HG02678 (cell line): ENCODE results near the gene TMEM231.
A peak's percentile ranks its signal among the peaks of the same experiment; 100 is the strongest.
"Not testable (repeated sequence)": the region's sequence is repeated elsewhere in the genome, so short reads cannot be mapped to it uniquely, and the experiment has no call there.

Experiments used
- ATAC-seq: cut with Tn5 transposase; IDR thresholded peaks from one replicate; pipeline ENCODE4 v1.9.1; 2021; ENCODE audit warnings: mild to moderate bottlenecking, moderate library complexity; ENCODE audit not compliant: unreplicated experiment

Gene TMEM231

GRCh38 chr16:75534560-75535205 lies 21.4 kb downstream of the TMEM231 start:
- ATAC-seq: no peak

DNA sequence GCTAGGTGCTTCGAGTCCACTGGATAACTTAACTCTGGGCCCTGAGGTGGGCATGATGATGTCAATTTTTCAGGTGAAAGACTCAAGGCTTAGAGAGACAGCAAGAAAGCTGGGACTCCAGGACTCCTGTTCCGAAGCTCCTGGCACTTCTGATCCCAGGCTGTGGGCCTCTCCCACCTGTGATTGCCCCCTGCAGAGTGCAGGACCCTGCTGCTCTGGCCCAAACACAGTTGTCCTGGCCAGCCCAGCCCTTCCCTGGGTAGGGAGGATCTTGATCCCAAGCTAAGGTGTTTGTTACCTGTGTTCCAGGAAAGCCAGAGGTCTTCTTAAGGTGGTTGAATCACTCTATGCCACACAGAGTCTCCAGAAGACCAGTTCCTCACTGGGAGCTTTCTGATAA lies 23.3 kb downstream of the TMEM231 start:
- no peak for ATAC-seq

DNA sequence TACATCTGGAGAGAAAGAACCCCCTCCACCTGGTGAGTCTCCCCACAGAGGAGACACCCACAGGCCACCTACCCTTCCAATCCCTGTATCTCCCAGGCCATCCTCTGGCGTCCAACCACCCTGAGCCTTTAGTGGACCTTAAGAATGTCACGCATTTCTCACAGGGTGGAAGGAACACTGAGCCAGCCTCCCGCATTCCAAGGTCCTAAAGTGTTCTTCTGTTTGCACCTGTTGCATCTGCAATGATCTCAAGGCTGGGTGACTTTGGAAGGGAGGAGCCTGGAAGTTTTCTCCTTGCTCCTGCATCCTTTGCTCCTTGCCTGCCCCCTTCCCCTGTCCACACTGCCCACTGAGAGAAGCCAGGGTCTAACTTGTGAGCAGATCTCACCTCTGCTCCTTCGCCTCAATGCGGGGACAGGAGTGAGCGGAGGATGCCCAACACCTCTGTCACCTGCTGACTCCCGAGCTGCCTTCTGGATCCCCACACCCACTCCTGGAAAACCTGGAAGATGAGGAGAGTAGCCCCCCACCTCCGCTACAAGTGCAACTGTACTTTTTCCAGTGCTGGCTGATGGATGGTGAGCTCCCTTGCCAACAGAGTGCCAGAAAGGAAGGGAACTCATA lies 23.8 kb downstream of the TMEM231 start:
- ATAC-seq: no peak

- no peak for ATAC-seq
Measured at GRCh38 chr16:75529959-75530358, 26.1 kb downstream of the TMEM231 start.

GRCh38 chr16:75529056-75529905 lies 26.8 kb downstream of the TMEM231 start:
- no peak for ATAC-seq

GRCh38 chr16:75527825-75528299 lies 28.2 kb downstream of the TMEM231 start:
- no peak for ATAC-seq

DNA sequence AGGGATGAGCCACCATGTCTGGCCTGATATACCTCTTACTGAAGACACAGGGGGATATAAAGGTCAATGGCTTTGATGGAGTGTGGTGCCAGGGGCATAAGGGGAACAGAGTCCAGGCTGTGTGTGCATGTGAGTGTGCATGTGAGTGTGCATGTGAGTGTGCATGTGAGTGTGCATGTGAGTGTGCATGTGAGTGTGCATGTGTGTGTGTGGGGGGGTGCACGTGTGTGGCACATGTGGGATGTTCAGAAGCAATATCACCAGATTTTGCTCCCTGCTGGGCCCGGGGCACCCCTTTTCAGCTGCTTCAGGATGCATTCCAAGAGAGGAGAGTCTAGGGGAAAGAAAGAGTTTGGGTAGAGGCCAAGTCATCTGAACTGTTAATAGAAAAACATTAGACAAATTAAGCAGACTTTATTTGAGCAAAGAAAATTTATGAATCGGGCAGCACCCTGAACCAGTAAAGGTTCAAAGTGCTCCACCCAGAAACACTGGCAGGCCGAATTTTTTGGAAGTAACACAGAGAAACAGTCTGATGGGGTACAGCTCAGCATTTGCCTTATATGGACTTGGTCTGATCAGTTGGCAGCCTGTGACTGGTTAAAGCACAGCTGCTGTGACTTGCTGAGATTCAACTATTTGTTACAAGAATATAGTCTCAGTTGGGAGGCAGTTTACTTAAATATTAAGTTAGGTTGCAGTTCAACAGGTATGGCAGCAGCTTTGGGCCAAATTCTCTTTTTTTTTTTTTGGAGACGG lies 29.8 kb downstream of the TMEM231 start:
- ATAC-seq: no peak

DNA sequence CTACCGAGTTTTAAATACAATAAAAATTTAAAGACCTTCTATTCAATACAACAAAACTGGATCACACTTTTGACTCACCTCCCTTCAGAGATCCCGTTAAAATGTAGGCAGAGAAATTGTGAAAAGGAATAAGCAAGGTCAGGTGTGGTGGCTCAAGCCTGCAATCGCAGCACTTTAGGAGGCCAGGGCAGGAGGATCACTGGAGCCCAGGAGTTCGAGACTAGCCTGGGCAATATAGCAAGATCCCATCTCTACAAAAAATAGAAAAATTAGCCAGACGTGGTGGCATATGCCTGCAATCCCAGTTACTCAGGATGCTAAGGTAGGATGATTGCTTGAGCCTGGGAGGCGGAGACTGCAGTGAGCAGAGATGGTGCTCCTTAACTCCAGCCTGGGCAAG lies 36.9 kb downstream of the TMEM231 start:
- ATAC-seq: no peak

- peak; percentile 17 for ATAC-seq
Measured at GRCh38 chr16:75516189-75516966, 39.7 kb downstream of the TMEM231 start.

DNA sequence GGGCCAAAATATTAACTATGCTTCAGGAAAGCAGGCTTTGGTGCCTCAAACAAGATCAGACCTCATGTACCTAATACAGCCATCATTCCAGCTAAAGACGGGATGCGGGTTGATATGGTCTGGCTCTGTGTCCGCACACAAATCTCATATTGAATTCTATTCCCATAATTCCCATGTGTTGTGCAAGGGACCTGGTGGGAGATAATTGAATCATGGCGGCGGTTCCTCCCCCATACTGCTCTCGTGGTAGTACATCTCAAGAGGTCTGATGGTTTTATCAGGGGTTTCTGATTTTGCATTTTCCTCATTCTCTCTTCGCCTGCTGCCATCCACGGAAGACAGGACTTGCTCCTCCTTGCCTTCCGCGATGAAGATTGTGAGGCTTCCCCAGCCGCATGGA lies 41.8 kb downstream of the TMEM231 start:
- ATAC-seq: no peak

DNA sequence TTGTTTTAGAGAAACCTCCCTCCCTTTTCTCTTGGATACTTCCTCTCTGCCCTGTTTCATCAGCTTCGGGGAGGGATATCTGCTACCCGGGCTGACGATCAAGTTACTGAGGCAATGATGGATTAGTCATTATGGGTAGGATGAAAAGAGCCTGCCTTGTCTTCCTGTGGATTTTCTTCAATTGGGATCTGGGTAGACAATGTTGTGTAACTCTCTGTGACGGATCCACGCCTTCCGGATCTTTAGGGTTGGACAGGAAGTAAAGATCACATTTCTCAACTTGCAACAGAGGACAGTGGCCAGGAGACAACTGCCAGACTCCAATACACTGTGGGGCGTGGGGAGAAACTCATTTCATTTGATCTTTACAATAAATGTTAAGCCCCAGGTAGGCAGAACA lies 49.5 kb downstream of the TMEM231 start:
- no peak for ATAC-seq

GRCh38 chr16:75506107-75506506 lies 49.9 kb downstream of the TMEM231 start:
- ATAC-seq: no peak

- ATAC-seq: no peak
Measured at GRCh38 chr16:75503801-75504200, 52.3 kb downstream of the TMEM231 start.

GRCh38 chr16:75502916-75503605 lies 53.0 kb downstream of the TMEM231 start:
- no peak for ATAC-seq

- not testable (repeated sequence) for ATAC-seq
Measured at GRCh38 chr16:75501820-75502219, 54.2 kb downstream of the TMEM231 start.

DNA sequence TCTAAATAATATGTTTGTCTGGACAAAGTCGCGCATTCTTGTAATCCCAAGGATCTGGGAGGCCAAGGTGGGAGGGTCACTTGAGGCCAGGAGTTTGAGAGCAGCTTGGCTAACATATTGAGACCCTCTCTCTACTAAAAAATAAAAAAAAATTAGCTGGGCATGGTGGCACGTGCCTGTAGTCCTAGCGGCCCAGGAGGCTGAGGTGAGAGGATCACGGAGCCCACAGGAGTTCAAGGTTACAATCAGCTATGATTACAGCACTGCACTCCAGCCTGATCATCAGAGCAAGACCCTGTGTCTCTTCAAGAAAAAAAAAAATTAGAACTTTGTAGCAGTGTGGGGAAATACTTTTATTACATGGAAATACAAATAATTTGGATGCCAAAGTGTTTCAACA lies 54.7 kb downstream of the TMEM231 start:
- ATAC-seq: no peak

DNA sequence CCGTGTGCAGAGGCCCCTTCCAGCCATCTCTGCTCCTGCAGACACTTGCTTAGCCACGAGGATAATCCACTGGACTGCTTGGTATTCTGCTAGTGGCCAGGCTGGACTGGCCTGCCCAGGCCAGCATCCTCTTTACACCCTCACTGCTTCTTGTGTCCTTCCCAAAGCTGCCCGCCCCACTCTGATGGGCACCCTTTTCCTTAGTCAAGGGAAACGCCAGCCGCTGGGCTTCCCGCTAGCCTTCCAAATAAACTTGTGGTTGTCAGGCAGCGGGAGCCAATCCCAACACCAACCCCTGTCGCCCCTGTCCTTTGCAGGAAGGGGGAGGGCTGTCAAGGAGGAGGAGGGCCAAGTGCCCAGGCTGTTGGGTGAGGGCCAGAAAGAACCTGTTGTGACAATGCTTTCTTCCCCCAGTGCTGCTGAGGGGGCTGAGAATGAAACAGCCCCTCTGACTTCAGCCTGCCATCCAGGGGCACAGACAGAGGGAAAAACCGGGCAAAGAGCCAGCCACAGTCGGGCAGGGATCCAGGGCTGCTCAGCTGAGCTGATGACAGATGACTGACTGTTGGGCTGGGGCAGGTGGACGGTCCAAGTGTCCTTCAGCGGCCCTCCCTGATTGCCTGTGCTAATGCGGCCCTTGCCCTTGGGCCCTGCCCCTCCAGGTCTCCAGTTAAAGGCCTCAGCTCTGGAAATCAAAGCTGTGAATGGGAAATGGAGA lies 57.3 kb downstream of the TMEM231 start:
- ATAC-seq: not testable (repeated sequence)

- ATAC-seq: no peak
Measured at GRCh38 chr16:75497558-75497957, 58.5 kb downstream of the TMEM231 start.

DNA sequence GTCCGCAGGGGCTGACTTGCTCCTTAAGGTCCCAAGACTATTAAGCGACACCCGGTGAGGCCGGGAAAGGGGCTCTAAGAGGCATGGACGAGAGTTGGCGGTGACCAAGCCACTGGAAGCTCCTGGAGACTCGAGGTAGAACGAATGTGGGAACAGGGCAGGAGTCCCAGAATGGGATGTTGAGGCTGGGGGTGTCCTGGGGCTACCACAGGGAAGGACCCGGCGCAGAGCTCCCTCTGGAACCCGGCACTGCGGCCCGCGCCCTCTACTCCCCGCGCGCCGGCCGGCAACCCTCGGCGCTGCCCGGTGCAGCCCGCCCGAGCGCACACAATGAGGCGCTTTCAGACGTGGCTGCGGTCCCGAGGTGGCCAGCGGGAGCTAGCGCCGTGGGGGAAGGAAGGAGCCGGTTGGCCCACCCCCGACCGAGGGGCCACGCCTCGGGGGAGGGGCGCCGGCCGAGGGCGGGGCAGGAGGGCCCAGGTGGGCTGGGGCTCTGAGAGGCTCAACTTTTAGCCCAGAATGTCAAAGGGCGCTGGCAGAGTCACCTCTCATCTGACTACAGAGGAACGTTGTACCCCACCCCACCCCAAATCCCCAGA lies 60.9 kb downstream of the TMEM231 start, which contains the start of gene CHST6:
Gene CHST6, minus strand, starts transcription at position 366 of the 599 bp plus-strand sequence. CDS start 15,613 bp downstream, outside the sequence.
- peak; percentile 80 for ATAC-seq
